Uterus (tissue), 2 donors: Measurements from ENCODE around the gene ROPN1B.

Experiments
- POLR2A ChIP-seq, 2 donors: fragments of 450-650 bp; IDR thresholded peaks; one replicate each; pipeline ENCODE4 v1.6.1; 2016; ENCODE audit warnings: antibody characterized with exemption in 2 of 2, mild to moderate bottlenecking in 1 of 2, moderate library complexity in 1 of 2
- TF ChIP-seq, protein P1 (sequence below), 4 experiments: fragments of 200-600 bp in 2 of 4; fragments of 450-650 bp in 2 of 4; sonication (generic) in 2 of 4; IDR thresholded peaks; one replicate each; pipeline ENCODE4 v1.5.1; 2016 to 2019; ENCODE audit warnings: antibody characterized with exemption in 4 of 4, mild to moderate bottlenecking in 2 of 4, moderate library complexity in 1 of 4

DNA sequence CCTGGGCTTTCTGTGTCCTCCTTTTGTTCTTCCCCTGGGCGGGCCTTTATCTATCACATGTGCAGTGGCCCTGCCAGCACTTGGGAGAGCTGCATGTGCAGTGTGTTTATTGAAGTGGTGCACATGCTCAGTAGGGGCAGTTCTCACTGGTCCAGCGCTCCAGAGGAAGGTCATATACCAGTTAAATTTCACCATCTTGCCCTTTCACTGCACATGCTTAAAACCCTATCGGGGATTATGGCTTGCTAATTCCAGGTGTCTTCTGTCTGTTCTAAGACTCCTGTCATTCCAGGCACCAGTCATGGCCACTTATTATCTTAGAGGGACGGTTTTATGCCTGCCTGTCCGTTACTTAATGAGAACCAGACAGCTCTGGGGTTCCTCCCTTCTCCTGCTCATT lies 52.2 kb downstream of the ROPN1B start:
- TF ChIP-seq, protein P1, sequence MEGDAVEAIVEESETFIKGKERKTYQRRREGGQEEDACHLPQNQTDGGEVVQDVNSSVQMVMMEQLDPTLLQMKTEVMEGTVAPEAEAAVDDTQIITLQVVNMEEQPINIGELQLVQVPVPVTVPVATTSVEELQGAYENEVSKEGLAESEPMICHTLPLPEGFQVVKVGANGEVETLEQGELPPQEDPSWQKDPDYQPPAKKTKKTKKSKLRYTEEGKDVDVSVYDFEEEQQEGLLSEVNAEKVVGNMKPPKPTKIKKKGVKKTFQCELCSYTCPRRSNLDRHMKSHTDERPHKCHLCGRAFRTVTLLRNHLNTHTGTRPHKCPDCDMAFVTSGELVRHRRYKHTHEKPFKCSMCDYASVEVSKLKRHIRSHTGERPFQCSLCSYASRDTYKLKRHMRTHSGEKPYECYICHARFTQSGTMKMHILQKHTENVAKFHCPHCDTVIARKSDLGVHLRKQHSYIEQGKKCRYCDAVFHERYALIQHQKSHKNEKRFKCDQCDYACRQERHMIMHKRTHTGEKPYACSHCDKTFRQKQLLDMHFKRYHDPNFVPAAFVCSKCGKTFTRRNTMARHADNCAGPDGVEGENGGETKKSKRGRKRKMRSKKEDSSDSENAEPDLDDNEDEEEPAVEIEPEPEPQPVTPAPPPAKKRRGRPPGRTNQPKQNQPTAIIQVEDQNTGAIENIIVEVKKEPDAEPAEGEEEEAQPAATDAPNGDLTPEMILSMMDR (IDR thresholded peaks at IDR 0.05), result no peak
- no peak for TF ChIP-seq POLR2A (IDR thresholded peaks at IDR 0.05)
